Fibroblast of lung (primary cell): ENCODE data around the gene MB21D2. TPM values are rescaled to one million over a fixed set of nuclear protein-coding genes. Genes with fewer than 3 reads are reported as not detected.

Experiments used
- DNase-seq, 2 donors: peaks; one replicate each; pipeline versions ENCODE4 v3.0.0 to v3.0.0-alpha.2; 2010; ENCODE audit warnings: low read depth in 2 of 2
- H2AFZ ChIP-seq: 2 replicates; pipeline ENCODE4 v1.5.1; 2012; ENCODE audit warnings: low read length, control low read depth, inconsistent platforms
- H3K27ac ChIP-seq: 2 replicates; pipeline ENCODE4 v1.5.1; 2011; ENCODE audit warnings: low read length, control low read depth; ENCODE audit not compliant: insufficient read depth
- H3K27me3 ChIP-seq: 2 replicates; pipeline ENCODE4 v1.5.1; 2011; ENCODE audit warnings: mild to moderate bottlenecking, low read length; ENCODE audit not compliant: control insufficient read depth, insufficient read depth
- H3K36me3 ChIP-seq: 2 replicates; pipeline ENCODE4 v1.5.1; 2011; ENCODE audit warnings: low read length; ENCODE audit not compliant: control insufficient read depth, insufficient read depth
- H3K4me1 ChIP-seq: 2 replicates; pipeline ENCODE4 v1.5.1; 2011; ENCODE audit warnings: low read length; ENCODE audit not compliant: control insufficient read depth, insufficient read depth; ENCODE audit errors: extremely low read depth
- H3K4me2 ChIP-seq: 2 replicates; pipeline ENCODE4 v1.5.1; 2011; ENCODE audit warnings: low read length, control low read depth; ENCODE audit not compliant: insufficient read depth; ENCODE audit errors: extremely low read depth
- H3K4me3 ChIP-seq, 4 experiments: fragments of 200-600 bp in 1 of 4; sonication (generic) in 1 of 4; replicated peaks in 1 of 4; 2 replicates each; pipeline ENCODE4 v1.5.1; 2011 to 2016; ENCODE audit warnings: low read length in 4 of 4, low read depth in 3 of 4, mild to moderate bottlenecking in 3 of 4, control low read depth in 2 of 4, inconsistent platforms in 1 of 4, mixed read lengths in 1 of 4; ENCODE audit not compliant: insufficient read depth in 1 of 4; ENCODE audit errors: control extremely low read depth in 1 of 4
- H3K79me2 ChIP-seq: 2 replicates; pipeline ENCODE4 v1.5.1; 2012; ENCODE audit warnings: mild to moderate bottlenecking, low read length, inconsistent platforms; ENCODE audit not compliant: control insufficient read depth, insufficient read depth
- H3K9ac ChIP-seq: 2 replicates; pipeline ENCODE4 v1.5.1; 2011; ENCODE audit warnings: mild to moderate bottlenecking, low read length, control low read depth; ENCODE audit not compliant: insufficient read depth
- H3K9me3 ChIP-seq: 2 replicates; pipeline ENCODE4 v1.5.1; 2012; ENCODE audit warnings: low read depth, low read length; ENCODE audit not compliant: control insufficient read depth, insufficient read depth
- H4K20me1 ChIP-seq: 2 replicates; pipeline ENCODE4 v1.5.1; 2011; ENCODE audit warnings: low read length; ENCODE audit not compliant: control insufficient read depth, insufficient read depth; ENCODE audit errors: extremely low read depth
- CTCF ChIP-seq, 2 donors: IDR thresholded peaks in 1 of 2; conservative IDR thresholded peaks in 1 of 2; 1 replicate in 1 of 2; 2 replicates in 1 of 2; pipeline ENCODE4 v1.5.1; 2011 to 2012; ENCODE audit warnings: low read length in 2 of 2, control low read depth in 1 of 2, inconsistent platforms in 1 of 2, low read depth in 1 of 2, mild to moderate bottlenecking in 1 of 2
- EZH2 ChIP-seq: IDR thresholded peaks from 2 replicates; pipeline ENCODE4 v1.5.1; 2012; ENCODE audit warnings: low read length, control low read depth, mild to moderate bottlenecking; ENCODE audit errors: missing control alignments
- polyA plus RNA-seq, 2 donors: library from polyadenylated mRNA; depleted of rRNA in 1 of 2; stranded (reverse) in 1 of 2; unstranded in 1 of 2; fragments of >200 nt; gene quantifications; 2 replicates each; pipeline ENCODE4 v1.2.1, GENCODE V29; 2011 to 2012; ENCODE audit warnings: missing spikeins in 1 of 2
- total RNA-seq: library from RNA; depleted of rRNA; stranded (reverse); fragments of >200 nt; gene quantifications from 2 replicates; pipeline ENCODE4 v1.2.1, GENCODE V29; 2014

The MB21D2 gene
- total and polyA plus RNA-seq, 2 donors (not counting 1 experiment from before 2014, with no cell fraction given) = 3.5 to 11.4 TPM

DNA sequence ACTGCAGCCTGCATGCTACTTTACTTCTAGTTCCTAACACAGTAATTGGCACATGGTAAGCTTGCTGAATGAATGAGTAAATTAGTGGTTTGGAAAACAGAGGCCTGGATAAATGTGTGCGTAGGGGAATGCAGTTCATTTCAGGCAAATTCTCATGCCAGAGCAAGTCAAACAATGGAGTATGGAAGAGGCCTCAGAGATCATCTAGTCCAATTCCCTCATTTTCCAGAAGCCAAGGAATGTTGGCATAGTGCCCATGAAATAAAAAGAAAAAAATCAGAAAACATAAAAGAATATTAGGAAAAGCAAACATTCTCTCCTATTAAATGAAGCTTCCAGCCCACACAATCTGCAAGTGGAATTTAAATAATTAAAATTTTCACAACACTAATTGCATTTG lies 92.4 kb downstream of the MB21D2 start:
- H3K9me3 ChIP-seq = no peaks in the 10 kb centered on the region
- no peaks in the 10 kb centered on the region for H3K36me3 ChIP-seq
- H3K4me3 ChIP-seq = no peak overlapping the region
- no peak overlapping the region for H2AFZ ChIP-seq
- no peak overlapping the region for H3K4me2 ChIP-seq
- H3K4me1 ChIP-seq = no peaks in the 10 kb centered on the region
- DNase-seq = peak in 1 of 2 donors; percentile 68
- no peaks in the 10 kb centered on the region for H4K20me1 ChIP-seq
- H3K27me3 ChIP-seq = no peaks in the 10 kb centered on the region
- H3K9ac ChIP-seq = no peak overlapping the region
- no peak for TF ChIP-seq EZH2
- TF ChIP-seq CTCF (conservative IDR thresholded peaks at IDR 0.05 in 1 of 2, IDR thresholded peaks at IDR 0.05 in 1 of 2; ENCODE audit: low read depth in 1 of 2, low read length in 2 of 2) = no peak
- peaks cover 4% of the 10 kb centered on the region for H3K79me2 ChIP-seq
- H3K27ac ChIP-seq = no peak overlapping the region

GRCh38 chr3:192824313-192824712 lies 93.3 kb downstream of the MB21D2 start:
- H3K79me2 ChIP-seq = no peaks in the 10 kb centered on the region
- no peak for DNase-seq

DNA sequence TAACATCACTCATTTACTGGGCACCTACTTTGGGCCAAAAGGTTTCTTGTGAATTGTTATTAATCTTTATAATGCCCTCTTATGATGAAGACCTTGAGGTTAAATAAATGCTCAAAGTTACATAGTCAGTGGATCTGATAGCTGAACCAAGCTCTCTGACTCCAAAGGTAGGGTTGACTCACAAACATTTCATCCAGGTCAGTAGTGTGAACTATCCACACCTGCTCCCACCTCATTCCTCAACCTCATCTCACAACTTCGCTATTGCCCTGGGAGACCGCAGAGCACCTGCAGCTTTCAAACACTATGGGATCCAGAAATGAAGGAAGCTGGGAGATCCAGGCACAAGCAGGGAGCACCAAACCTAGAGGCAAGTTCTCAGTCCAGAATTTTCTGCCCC lies 96.5 kb downstream of the MB21D2 start:
- no peaks in the 10 kb centered on the region for H3K36me3 ChIP-seq
- peaks cover 29% of the 10 kb centered on the region for H3K4me1 ChIP-seq
- no peak for TF ChIP-seq CTCF (conservative IDR thresholded peaks at IDR 0.05 in 1 of 2, IDR thresholded peaks at IDR 0.05 in 1 of 2; ENCODE audit: low read depth in 1 of 2, low read length in 2 of 2)
- no peak for TF ChIP-seq EZH2
- no peaks in the 10 kb centered on the region for H3K9me3 ChIP-seq
- DNase-seq = no peak
- no peak overlapping the region for H3K4me2 ChIP-seq
- H3K27ac ChIP-seq = no peak overlapping the region
- no peaks in the 10 kb centered on the region for H4K20me1 ChIP-seq
- no peak overlapping the region for H2AFZ ChIP-seq
- H3K4me3 ChIP-seq = no peak overlapping the region
- no peak overlapping the region for H3K9ac ChIP-seq
- peaks cover 10% of the 10 kb centered on the region for H3K79me2 ChIP-seq
- no peaks in the 10 kb centered on the region for H3K27me3 ChIP-seq

More at GRCh38 chr3:192824313-192824712, 93.3 kb downstream of the MB21D2 start:
- no peak for TF ChIP-seq CTCF (conservative IDR thresholded peaks at IDR 0.05 in 1 of 2, IDR thresholded peaks at IDR 0.05 in 1 of 2; ENCODE audit: low read depth in 1 of 2, low read length in 2 of 2)
- Histone ChIP-seq H3K4me1 (no peaks in the 10 kb centered on the region), H2AFZ (no peak overlapping the region), H4K20me1 (no peaks in the 10 kb centered on the region), H3K27ac (no peak overlapping the region), H3K4me3 (no peak overlapping the region), H3K9ac (no peak overlapping the region), H3K4me2 (no peak overlapping the region), H3K27me3 (no peaks in the 10 kb centered on the region), H3K36me3 (no peaks in the 10 kb centered on the region), H3K9me3 (no peaks in the 10 kb centered on the region)
